ENCODE measurements around the gene DNAJB6.

The DNAJB6 gene

GRCh38 chr7:157336383-157337315, at the start of gene DNAJB6:
Gene DNAJB6, plus strand, starts transcription at chr7:157337004. Its CDS starts 21,569 bp downstream, at chr7:157358573.
- TF ChIP-seq ZFX (IDR thresholded peaks at IDR 0.05), result peak; percentile 71; the same call in 1 of the 2 replicates
- no peak for TF ChIP-seq CTCF (conservative IDR thresholded peaks at IDR 0.05)
- peak within 1 kb of the TSS; percentile 72 for H3K27ac ChIP-seq

GRCh38 chr7:157291404-157292080, 45.3 kb upstream of the DNAJB6 start:
- TF ChIP-seq ZFX (IDR thresholded peaks at IDR 0.05) (no peak), CTCF (conservative IDR thresholded peaks at IDR 0.05) (no peak)
- no peak overlapping the region for H3K27ac ChIP-seq

GRCh38 chr7:157292258-157292657, 44.5 kb upstream of the DNAJB6 start:
- no peak overlapping the region for H3K27ac ChIP-seq
- no peak for TF ChIP-seq ZFX (IDR thresholded peaks at IDR 0.05)

GRCh38 chr7:157292770-157293412, 43.9 kb upstream of the DNAJB6 start:
- H3K27ac ChIP-seq, result no peak overlapping the region
- TF ChIP-seq ZFX (IDR thresholded peaks at IDR 0.05) (no peak), CTCF (conservative IDR thresholded peaks at IDR 0.05) (no peak)

- no peak overlapping the region for H3K27ac ChIP-seq
- TF ChIP-seq CTCF (conservative IDR thresholded peaks at IDR 0.05), result no peak
These were observed 43.4 kb upstream of the DNAJB6 start for GRCh38 chr7:157293413-157293788.

GRCh38 chr7:157294773-157295172, 42.0 kb upstream of the DNAJB6 start:
- TF ChIP-seq CTCF (conservative IDR thresholded peaks at IDR 0.05) (no peak), ZFX (IDR thresholded peaks at IDR 0.05) (no peak)
- H3K27ac ChIP-seq, result no peak overlapping the region

GRCh38 chr7:157295338-157295737, 41.5 kb upstream of the DNAJB6 start:
- no peak overlapping the region for H3K27ac ChIP-seq
- no peak for TF ChIP-seq ZFX (IDR thresholded peaks at IDR 0.05)
- TF ChIP-seq CTCF (conservative IDR thresholded peaks at IDR 0.05), result no peak

Data from C4-2B (cell line).